ENCODE data around the gene PRELID1.

DNA sequence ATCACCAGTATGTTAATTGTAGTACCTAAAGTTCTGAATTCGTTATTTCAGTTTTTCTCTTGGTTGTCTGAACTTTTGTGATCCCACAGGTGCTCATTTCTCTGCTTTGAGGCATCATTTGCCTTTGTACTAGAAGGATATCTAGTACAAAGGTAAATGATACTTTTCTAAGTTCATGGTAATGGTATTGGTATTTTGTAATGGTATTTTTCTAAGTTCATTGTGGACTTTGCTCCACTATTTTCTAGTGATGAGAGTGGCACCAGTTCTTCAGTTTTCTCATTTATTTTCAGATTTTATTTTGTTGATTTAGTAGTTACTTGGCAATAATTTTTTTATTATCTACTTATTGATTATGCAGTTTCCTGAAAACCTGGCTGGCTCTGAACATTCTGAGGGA lies 42.1 kb upstream of the PRELID1 start:
- no peak for TF ChIP-seq CTCF (IDR thresholded peaks at IDR 0.05)
- no peak for TF ChIP-seq SREBF2 (IDR thresholded peaks at IDR 0.05)
- TF ChIP-seq, protein P1, sequence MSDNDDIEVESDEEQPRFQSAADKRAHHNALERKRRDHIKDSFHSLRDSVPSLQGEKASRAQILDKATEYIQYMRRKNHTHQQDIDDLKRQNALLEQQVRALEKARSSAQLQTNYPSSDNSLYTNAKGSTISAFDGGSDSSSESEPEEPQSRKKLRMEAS (IDR thresholded peaks at IDR 0.05), result no peak
- TF ChIP-seq POLR2A (IDR thresholded peaks at IDR 0.05; ENCODE audit: low read length), result no peak
- no peak for TF ChIP-seq RNF2 (IDR thresholded peaks at IDR 0.05; ENCODE audit: borderline replicate concordance, low read depth)
- TF ChIP-seq, protein P2, sequence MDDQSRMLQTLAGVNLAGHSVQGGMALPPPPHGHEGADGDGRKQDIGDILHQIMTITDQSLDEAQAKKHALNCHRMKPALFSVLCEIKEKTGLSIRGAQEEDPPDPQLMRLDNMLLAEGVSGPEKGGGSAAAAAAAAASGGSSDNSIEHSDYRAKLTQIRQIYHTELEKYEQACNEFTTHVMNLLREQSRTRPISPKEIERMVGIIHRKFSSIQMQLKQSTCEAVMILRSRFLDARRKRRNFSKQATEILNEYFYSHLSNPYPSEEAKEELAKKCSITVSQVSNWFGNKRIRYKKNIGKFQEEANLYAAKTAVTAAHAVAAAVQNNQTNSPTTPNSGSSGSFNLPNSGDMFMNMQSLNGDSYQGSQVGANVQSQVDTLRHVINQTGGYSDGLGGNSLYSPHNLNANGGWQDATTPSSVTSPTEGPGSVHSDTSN (IDR thresholded peaks at IDR 0.05), result no peak
- TF ChIP-seq REST (IDR thresholded peaks at IDR 0.05), result no peak
- TF ChIP-seq, protein P3, sequence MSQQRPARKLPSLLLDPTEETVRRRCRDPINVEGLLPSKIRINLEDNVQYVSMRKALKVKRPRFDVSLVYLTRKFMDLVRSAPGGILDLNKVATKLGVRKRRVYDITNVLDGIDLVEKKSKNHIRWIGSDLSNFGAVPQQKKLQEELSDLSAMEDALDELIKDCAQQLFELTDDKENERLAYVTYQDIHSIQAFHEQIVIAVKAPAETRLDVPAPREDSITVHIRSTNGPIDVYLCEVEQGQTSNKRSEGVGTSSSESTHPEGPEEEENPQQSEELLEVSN (IDR thresholded peaks at IDR 0.05; ENCODE audit: borderline replicate concordance, low read depth), result no peak
- no peak for TF ChIP-seq ZFP36 (IDR thresholded peaks at IDR 0.05; ENCODE audit: borderline replicate concordance, partially characterized antibody)

All from A549 (cell line).